Prostate gland (tissue), 2 donors: ENCODE measurements around the gene AOPEP. TPM values are rescaled to one million over a fixed set of nuclear protein-coding genes. Genes with fewer than 3 reads are reported as not detected.

Experiments
- DNase-seq: peaks from one replicate; pipeline ENCODE4 v3.0.0-alpha.2; 2019; ENCODE audit warnings: low spot score
- H3K27ac ChIP-seq, 2 donors: fragments of 200-600 bp; sonication (generic); 2 replicates each; pipeline ENCODE4 v1.5.1; 2017 to 2019
- H3K27me3 ChIP-seq: fragments of 200-600 bp; sonication (generic); replicated peaks from 2 replicates; pipeline ENCODE4 v1.5.1; 2019; ENCODE audit not compliant: insufficient read depth
- H3K36me3 ChIP-seq, 2 donors: fragments of 200-600 bp; sonication (generic); 1 replicate in 1 of 2; 2 replicates in 1 of 2; pipeline versions ENCODE4 v1.5.1 to v1.8.1; 2017 to 2019
- H3K4me1 ChIP-seq: fragments of 200-600 bp; sonication (generic); replicated peaks from 2 replicates; pipeline ENCODE4 v1.5.1; 2019
- H3K4me3 ChIP-seq, 2 donors: fragments of 200-600 bp; sonication (generic); 2 replicates each; pipeline ENCODE4 v1.5.1; 2017 to 2019
- H3K9me3 ChIP-seq: fragments of 200-600 bp; sonication (generic); 2 replicates; pipeline ENCODE4 v1.5.1; 2017
- POLR2A ChIP-seq: fragments of 450-650 bp; IDR thresholded peaks from one replicate; pipeline ENCODE4 v1.6.1; 2016; ENCODE audit warnings: antibody characterized with exemption, mild to moderate bottlenecking
- POLR2AphosphoS5 ChIP-seq: sonication (generic); formaldehyde crosslinking; IDR thresholded peaks from one replicate; pipeline ENCODE4 v1.6.1; 2017; ENCODE audit warnings: antibody characterized with exemption
- WGBS: methylation state at CpG from one replicate; pipeline ENCODE4 v1.1.5; 2018; 5-methylcytosine and 5-hydroxymethylcytosine counted together
- intact Hi-C: fragments of 100-400 bp; cut with DNase I; formaldehyde crosslinking; loops from one replicate; pipeline ENCODE4 v1.14.2; 2022
- total RNA-seq, 2 donors: library from RNA; depleted of rRNA; stranded (reverse); fragments of >200 nt; gene quantifications; one replicate each; pipeline ENCODE4 v1.1.0, GENCODE V29; 2016
- TF ChIP-seq, protein P1 (sequence below), 4 experiments: fragments of 200-600 bp in 2 of 4; fragments of 450-650 bp in 2 of 4; sonication (generic) in 2 of 4; IDR thresholded peaks; 1 replicate in 3 of 4; 2 replicates in 1 of 4; pipeline ENCODE4 v1.5.1; 2016 to 2019; ENCODE audit warnings: antibody characterized with exemption in 4 of 4, mild to moderate bottlenecking in 2 of 4, moderate library complexity in 2 of 4

Gene AOPEP
- total RNA-seq, 2 donors from 2014 or later: 107 to 188 TPM

DNA sequence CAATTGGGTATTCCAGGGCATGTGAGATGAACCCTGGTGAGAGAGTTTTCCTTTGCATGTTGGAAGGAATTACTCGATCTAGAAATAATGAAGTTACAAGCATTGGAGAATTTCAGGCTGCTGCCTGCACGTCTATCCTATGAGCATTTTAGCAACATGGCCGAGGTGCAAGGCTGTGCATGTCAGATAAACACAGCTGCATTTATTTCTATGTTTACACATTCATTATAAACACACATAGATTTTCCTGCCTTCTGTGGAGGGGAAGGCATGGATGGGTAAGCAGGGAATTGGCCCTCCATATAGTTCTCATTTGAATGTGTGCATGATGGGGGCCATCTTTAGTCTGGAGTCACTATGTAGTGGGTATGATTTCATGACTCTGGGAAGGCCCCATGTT is 42.3 kb downstream of the AOPEP start:
- 82% methylated on average over 3 of the region's 3 CpGs for WGBS
- H3K9me3 ChIP-seq: no peaks in the 10 kb centered on the region
- TF ChIP-seq, protein P1, sequence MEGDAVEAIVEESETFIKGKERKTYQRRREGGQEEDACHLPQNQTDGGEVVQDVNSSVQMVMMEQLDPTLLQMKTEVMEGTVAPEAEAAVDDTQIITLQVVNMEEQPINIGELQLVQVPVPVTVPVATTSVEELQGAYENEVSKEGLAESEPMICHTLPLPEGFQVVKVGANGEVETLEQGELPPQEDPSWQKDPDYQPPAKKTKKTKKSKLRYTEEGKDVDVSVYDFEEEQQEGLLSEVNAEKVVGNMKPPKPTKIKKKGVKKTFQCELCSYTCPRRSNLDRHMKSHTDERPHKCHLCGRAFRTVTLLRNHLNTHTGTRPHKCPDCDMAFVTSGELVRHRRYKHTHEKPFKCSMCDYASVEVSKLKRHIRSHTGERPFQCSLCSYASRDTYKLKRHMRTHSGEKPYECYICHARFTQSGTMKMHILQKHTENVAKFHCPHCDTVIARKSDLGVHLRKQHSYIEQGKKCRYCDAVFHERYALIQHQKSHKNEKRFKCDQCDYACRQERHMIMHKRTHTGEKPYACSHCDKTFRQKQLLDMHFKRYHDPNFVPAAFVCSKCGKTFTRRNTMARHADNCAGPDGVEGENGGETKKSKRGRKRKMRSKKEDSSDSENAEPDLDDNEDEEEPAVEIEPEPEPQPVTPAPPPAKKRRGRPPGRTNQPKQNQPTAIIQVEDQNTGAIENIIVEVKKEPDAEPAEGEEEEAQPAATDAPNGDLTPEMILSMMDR (IDR thresholded peaks at IDR 0.05): no peak
- TF ChIP-seq POLR2A (no peak), POLR2AphosphoS5 (no peak)
- H3K27ac ChIP-seq: no peak overlapping the region
- intact Hi-C loops: no loop called here
- DNase-seq: no peak
- no peaks in the 10 kb centered on the region for H3K27me3 ChIP-seq
- no peaks in the 10 kb centered on the region for H3K36me3 ChIP-seq
- no peak overlapping the region for H3K4me3 ChIP-seq
- H3K4me1 ChIP-seq: no peaks in the 10 kb centered on the region

- no peaks in the 10 kb centered on the region for H3K27me3 ChIP-seq
- no peak for DNase-seq
- TF ChIP-seq, protein P1 (IDR thresholded peaks at IDR 0.05): no peak
- TF ChIP-seq POLR2A (no peak), POLR2AphosphoS5 (no peak)
- no peak overlapping the region for H3K27ac ChIP-seq
- H3K36me3 ChIP-seq: no peaks in the 10 kb centered on the region
- H3K4me1 ChIP-seq: no peaks in the 10 kb centered on the region
- H3K9me3 ChIP-seq: no peaks in the 10 kb centered on the region
- 65% methylated on average over 6 of the region's 6 CpGs for WGBS
- no peak overlapping the region for H3K4me3 ChIP-seq
- intact Hi-C loops: no loop called here
Measured at GRCh38 chr9:94770334-94770733, 43.8 kb downstream of the AOPEP start.

DNA sequence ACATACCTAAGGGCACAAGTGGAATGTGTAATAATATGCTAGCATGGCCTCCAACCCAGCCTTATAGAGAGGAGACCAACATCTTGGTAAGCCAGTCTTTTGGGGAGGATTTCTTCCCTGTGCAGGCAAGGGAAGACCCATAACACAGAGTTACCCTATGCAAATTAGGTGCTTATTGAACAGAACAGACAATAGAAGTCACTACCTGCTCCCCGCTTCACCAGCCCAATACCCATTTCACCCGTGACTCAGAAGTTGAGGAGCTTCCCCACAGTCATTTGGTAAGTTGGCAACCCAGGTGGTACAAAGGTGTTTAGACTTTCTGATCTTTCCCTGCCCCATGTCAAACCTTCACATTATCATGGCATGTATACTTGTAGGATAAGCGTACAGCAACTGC is 44.6 kb downstream of the AOPEP start:
- 92% methylated on average over 3 of the region's 3 CpGs for WGBS
- DNase-seq: no peak
- Histone ChIP-seq H3K27me3 (no peaks in the 10 kb centered on the region), H3K4me1 (no peaks in the 10 kb centered on the region), H3K36me3 (no peaks in the 10 kb centered on the region), H3K9me3 (no peaks in the 10 kb centered on the region), H3K4me3 (no peak overlapping the region), H3K27ac (no peak overlapping the region)
- no peak for TF ChIP-seq POLR2AphosphoS5
- no peak for TF ChIP-seq POLR2A
- TF ChIP-seq, protein P1 (IDR thresholded peaks at IDR 0.05): no peak
- intact Hi-C loops: no loop called here

DNA sequence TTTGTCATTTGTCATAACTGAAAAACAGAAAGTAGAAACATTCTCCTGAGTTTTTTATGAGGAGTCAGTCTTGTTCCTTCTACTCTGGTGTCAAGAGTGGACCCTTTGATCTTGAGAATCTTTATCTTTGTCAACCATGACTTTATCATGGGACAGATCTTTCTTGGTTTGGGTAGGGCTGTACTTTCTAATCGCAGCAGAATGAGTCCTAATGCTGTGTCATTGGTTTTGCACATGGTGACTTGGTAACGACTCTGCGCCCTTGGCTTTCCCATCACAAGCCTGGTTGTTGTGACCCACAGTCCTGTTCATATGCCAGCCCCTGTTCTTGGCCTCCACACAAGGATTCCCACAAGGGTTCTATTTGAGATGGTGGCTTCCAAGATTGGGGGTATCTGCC is 45.6 kb downstream of the AOPEP start:
- no peak overlapping the region for H3K4me3 ChIP-seq
- H3K36me3 ChIP-seq: no peaks in the 10 kb centered on the region
- WGBS: 54% methylated on average over 3 of the region's 3 CpGs
- H3K9me3 ChIP-seq: no peaks in the 10 kb centered on the region
- H3K27me3 ChIP-seq: no peaks in the 10 kb centered on the region
- intact Hi-C loops: no loop called here
- H3K27ac ChIP-seq: no peak overlapping the region
- TF ChIP-seq, protein P1 (IDR thresholded peaks at IDR 0.05): no peak
- TF ChIP-seq POLR2A: no peak
- no peak for TF ChIP-seq POLR2AphosphoS5
- DNase-seq: no peak
- no peaks in the 10 kb centered on the region for H3K4me1 ChIP-seq

- H3K27me3 ChIP-seq: no peaks in the 10 kb centered on the region
- H3K9me3 ChIP-seq: no peaks in the 10 kb centered on the region
- no peak overlapping the region for H3K4me3 ChIP-seq
- TF ChIP-seq, protein P1 (IDR thresholded peaks at IDR 0.05): no peak
- TF ChIP-seq POLR2AphosphoS5: peak; percentile 36
- DNase-seq: no peak
- WGBS: 18% methylated on average over 4 of the region's 4 CpGs
- no peaks in the 10 kb centered on the region for H3K4me1 ChIP-seq
- no peak overlapping the region for H3K27ac ChIP-seq
- intact Hi-C loops: no loop called here
- H3K36me3 ChIP-seq: no peaks in the 10 kb centered on the region
Measured at GRCh38 chr9:94772639-94773303, 46.3 kb downstream of the AOPEP start.
